SK-N-SH (cell line): Measurements from ENCODE around the gene PGM5. TPM values are rescaled to one million over a fixed set of nuclear protein-coding genes. Genes with fewer than 3 reads are reported as not detected.

ENCODE experiments used
- CTCF ChIA-PET: fragments of 300-600, 350-600 bp; formaldehyde crosslinking; extraction: SDS; loops from one replicate; lab custom pipeline; 2021; lab: Yijun Ruan, JAX
- POLR2A ChIA-PET: fragments of 350-600 bp; sonication (Branson Sonifier 250); formaldehyde crosslinking; extraction: SDS; loops from one replicate; lab custom pipeline; 2020; ENCODE audit warnings: antibody characterized with exemption, inconsistent platforms; lab: Yijun Ruan, JAX
- DNase-seq: peaks from one replicate; pipeline ENCODE4 v3.0.0; 2012
- H2AFZ ChIP-seq: fragments of 200-600 bp; sonication (generic); 2 replicates; pipeline ENCODE4 v1.8.1; 2016; ENCODE audit warnings: antibody characterized with exemption, mild to moderate bottlenecking, low read depth
- H3F3A ChIP-seq: fragments of 200-600 bp; sonication (generic); replicated peaks from 2 replicates; pipeline ENCODE3; 2016; ENCODE audit warnings: antibody characterized with exemption, mild to moderate bottlenecking; ENCODE audit not compliant: insufficient read depth
- H3K27ac ChIP-seq, 2 experiments: fragments of 200-500 bp in 1 of 2; fragments of 200-600 bp in 1 of 2; sonication (Bioruptor generic) in 1 of 2; sonication (generic), shearing (Covaris generic) in 1 of 2; 2 replicates each; pipeline versions ENCODE4 v1.5.1 to v1.6.1; 2014 to 2016; ENCODE audit warnings: low read depth in 2 of 2, inconsistent platforms in 1 of 2, low read length in 1 of 2, mild to moderate bottlenecking in 1 of 2, mixed read lengths in 1 of 2
- H3K27me3 ChIP-seq: fragments of 200-600 bp; sonication (generic), shearing (Covaris generic); 2 replicates; pipeline ENCODE4 v1.6.1; 2016; ENCODE audit warnings: mixed run types; ENCODE audit not compliant: insufficient read depth
- H3K36me3 ChIP-seq, 2 experiments: fragments of 200-500 bp in 1 of 2; fragments of 200-600 bp in 1 of 2; sonication (Bioruptor generic) in 1 of 2; sonication (generic) in 1 of 2; replicated peaks in 1 of 2; 2 replicates each; pipeline versions ENCODE3 to v1.5.1; 2014 to 2016; ENCODE audit warnings: low read length in 1 of 2, mild to moderate bottlenecking in 1 of 2; ENCODE audit not compliant: insufficient read depth in 2 of 2, control insufficient read depth in 1 of 2
- H3K4me1 ChIP-seq, 2 experiments: fragments of 200-500 bp in 1 of 2; fragments of 200-600 bp in 1 of 2; sonication (Bioruptor generic) in 1 of 2; sonication (generic), shearing (Covaris generic) in 1 of 2; 2 replicates each; pipeline versions ENCODE4 v1.5.1 to v1.6.1; 2014 to 2016; ENCODE audit warnings: low read depth in 1 of 2, low read length in 1 of 2, mixed run types in 1 of 2; ENCODE audit not compliant: insufficient read depth in 2 of 2, control insufficient read depth in 1 of 2
- H3K4me2 ChIP-seq: fragments of 200-600 bp; sonication (generic), shearing (Covaris generic); 2 replicates; pipeline ENCODE4 v1.6.1; 2017; ENCODE audit warnings: mixed run types
- H3K4me3 ChIP-seq, 2 experiments: fragments of 200-500 bp in 1 of 2; fragments of 200-600 bp in 1 of 2; sonication (Bioruptor generic) in 1 of 2; sonication (generic), shearing (Covaris generic) in 1 of 2; 2 replicates each; pipeline versions ENCODE4 v1.5.1 to v1.8.1; 2014 to 2016; ENCODE audit warnings: low read depth in 2 of 2, inconsistent platforms in 1 of 2, low read length in 1 of 2, mild to moderate bottlenecking in 1 of 2, mixed read lengths in 1 of 2, moderate library complexity in 1 of 2
- H3K79me2 ChIP-seq: fragments of 200-600 bp; sonication (generic); 2 replicates; pipeline ENCODE4 v1.8.1; 2017; ENCODE audit warnings: mild to moderate bottlenecking; ENCODE audit not compliant: insufficient read depth
- H3K9ac ChIP-seq: fragments of 200-600 bp; sonication (generic); 2 replicates; pipeline ENCODE4 v1.6.1; 2017; ENCODE audit warnings: mixed run types
- H3K9me2 ChIP-seq: fragments of 200-600 bp; sonication (generic); 2 replicates; pipeline ENCODE4 v1.6.1; 2017; ENCODE audit warnings: mixed run types
- H3K9me3 ChIP-seq: fragments of 200-600 bp; sonication (generic); 2 replicates; pipeline ENCODE4 v1.6.1; 2017; ENCODE audit warnings: mixed run types, mild to moderate bottlenecking, moderate library complexity
- H4K20me1 ChIP-seq: fragments of 200-600 bp; sonication (generic); 2 replicates; pipeline ENCODE4 v1.6.1; 2017; ENCODE audit warnings: mild to moderate bottlenecking, mixed run types; ENCODE audit not compliant: insufficient read depth
- CHD2 ChIP-seq: fragments of 150-350 bp; IDR thresholded peaks from 2 replicates; pipeline ENCODE4 v1.6.1; 2018; ENCODE audit warnings: low read length; ENCODE audit not compliant: partially characterized antibody
- ELF1 ChIP-seq: IDR thresholded peaks from 2 replicates; pipeline ENCODE4 v1.4.0; 2012
- EP300 ChIP-seq, 2 experiments: IDR thresholded peaks; 2 replicates each; pipeline versions ENCODE4 v1.4.0 to v1.6.1; 2012; ENCODE audit warnings: borderline replicate concordance in 1 of 2, low read depth in 1 of 2, low read length in 1 of 2
- FOXJ3 ChIP-seq: sonication (generic); formaldehyde crosslinking; IDR thresholded peaks from 2 replicates; pipeline ENCODE4 v1.5.1; 2020; ENCODE audit warnings: mild to moderate bottlenecking, missing genetic modification reagents
- GABPA ChIP-seq: IDR thresholded peaks from 2 replicates; pipeline ENCODE4 v1.4.0; 2012; ENCODE audit warnings: low read depth, mild to moderate bottlenecking
- GATA2 ChIP-seq: sonication (generic); formaldehyde crosslinking; IDR thresholded peaks from 2 replicates; pipeline ENCODE4 v1.5.0; 2020; ENCODE audit warnings: mild to moderate bottlenecking, missing genetic modification reagents
- MEF2A ChIP-seq: IDR thresholded peaks from 2 replicates; pipeline ENCODE4 v1.4.0; 2012; ENCODE audit warnings: low read depth, borderline replicate concordance
- MXI1 ChIP-seq: IDR thresholded peaks from 2 replicates; pipeline ENCODE4 v1.6.1; 2012; ENCODE audit warnings: mild to moderate bottlenecking, low read depth, low read length, improper control_type of control experiment
- RAD21 ChIP-seq: IDR thresholded peaks from 2 replicates; pipeline ENCODE4 v1.6.1; 2012; ENCODE audit warnings: mild to moderate bottlenecking, low read length
- RFX5 ChIP-seq: IDR thresholded peaks from 2 replicates; pipeline ENCODE4 v1.6.1; 2012; ENCODE audit warnings: mild to moderate bottlenecking, improper control_type of control experiment, low read length
- SIN3A ChIP-seq: IDR thresholded peaks from 2 replicates; pipeline ENCODE4 v1.6.1; 2012; ENCODE audit warnings: low read depth, mild to moderate bottlenecking, low read length, moderate library complexity, borderline replicate concordance
- TAF1 ChIP-seq: IDR thresholded peaks from 2 replicates; pipeline ENCODE4 v1.6.1; 2012; ENCODE audit warnings: low read depth, mild to moderate bottlenecking, low read length, moderate library complexity, borderline replicate concordance
- TEAD4 ChIP-seq: IDR thresholded peaks from 2 replicates; pipeline ENCODE4 v1.4.0; 2012; ENCODE audit warnings: mild to moderate bottlenecking, borderline replicate concordance; ENCODE audit not compliant: insufficient read depth
- WGBS: methylation state at CpG from one replicate; pipeline ENCODE4 v1.1.6; 2017; ENCODE audit warnings: low lambda C conversion rate; 5-methylcytosine and 5-hydroxymethylcytosine counted together
- polyA plus RNA-seq, 3 experiments: library from polyadenylated mRNA; depleted of rRNA; stranded (reverse); fragments of >200 nt; gene quantifications; 2 replicates each; pipeline ENCODE4 v1.2.3, GENCODE V29; 2012
- TF ChIP-seq, protein P1 (sequence below): IDR thresholded peaks from 2 replicates; pipeline ENCODE4 v1.4.0; 2012; ENCODE audit warnings: low read depth
- TF ChIP-seq, protein P2 (sequence below): IDR thresholded peaks from 2 replicates; pipeline ENCODE4; 2012
- TF ChIP-seq, protein P3 (sequence below): fragments of 150-350 bp; IDR thresholded peaks from 2 replicates; pipeline ENCODE4 v1.6.1; 2016; ENCODE audit warnings: mild to moderate bottlenecking, low read depth, low read length

Gene PGM5
- polyA plus RNA-seq, 1 of the 3 experiments (the other 2 are of a cell fraction) = not detected

DNA sequence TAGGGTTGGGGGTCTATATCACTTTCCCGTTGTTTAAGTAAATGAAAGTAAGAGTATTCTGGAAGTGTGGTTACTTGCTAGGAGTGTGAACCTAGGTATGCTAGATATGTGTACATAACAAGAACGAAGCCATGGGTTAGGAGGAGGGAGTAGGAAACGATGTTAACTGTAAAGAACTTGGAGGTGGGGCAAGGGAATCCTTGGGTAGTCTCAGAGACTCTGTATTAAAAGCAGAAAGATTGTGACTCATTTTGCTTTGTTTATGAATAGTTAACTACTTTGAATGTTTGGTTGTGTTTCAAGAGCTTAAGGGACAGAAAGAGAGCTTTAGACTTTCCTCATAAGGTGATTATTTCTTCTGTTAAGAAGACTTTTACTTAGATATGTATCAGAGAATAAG is 124.4 kb downstream of the PGM5 start:
- H3K4me2 ChIP-seq = no peak overlapping the region
- no peaks in the 10 kb centered on the region for H3F3A ChIP-seq
- TF ChIP-seq RAD21 = no peak
- TF ChIP-seq, protein P1, sequence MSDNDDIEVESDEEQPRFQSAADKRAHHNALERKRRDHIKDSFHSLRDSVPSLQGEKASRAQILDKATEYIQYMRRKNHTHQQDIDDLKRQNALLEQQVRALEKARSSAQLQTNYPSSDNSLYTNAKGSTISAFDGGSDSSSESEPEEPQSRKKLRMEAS = no peak
- TF ChIP-seq, protein P2, sequence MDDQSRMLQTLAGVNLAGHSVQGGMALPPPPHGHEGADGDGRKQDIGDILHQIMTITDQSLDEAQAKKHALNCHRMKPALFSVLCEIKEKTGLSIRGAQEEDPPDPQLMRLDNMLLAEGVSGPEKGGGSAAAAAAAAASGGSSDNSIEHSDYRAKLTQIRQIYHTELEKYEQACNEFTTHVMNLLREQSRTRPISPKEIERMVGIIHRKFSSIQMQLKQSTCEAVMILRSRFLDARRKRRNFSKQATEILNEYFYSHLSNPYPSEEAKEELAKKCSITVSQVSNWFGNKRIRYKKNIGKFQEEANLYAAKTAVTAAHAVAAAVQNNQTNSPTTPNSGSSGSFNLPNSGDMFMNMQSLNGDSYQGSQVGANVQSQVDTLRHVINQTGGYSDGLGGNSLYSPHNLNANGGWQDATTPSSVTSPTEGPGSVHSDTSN = no peak
- TF ChIP-seq, all 33 proteins: peak for 0
- DNase-seq = no peak
- Histone ChIP-seq H3K4me3 (no peak overlapping the region), H3K9me2 (no peaks in the 10 kb centered on the region), H3K79me2 (no peaks in the 10 kb centered on the region), H3K9me3 (no peaks in the 10 kb centered on the region), H3K36me3 (no peaks in the 10 kb centered on the region), H3K4me1 (no peaks in the 10 kb centered on the region), H4K20me1 (no peaks in the 10 kb centered on the region), H3K27ac (no peak overlapping the region), H3K27me3 (no peaks in the 10 kb centered on the region), H3K9ac (no peak overlapping the region), H2AFZ (no peak overlapping the region)
- ChIA-PET POLR2A (no interaction called here), CTCF (interaction anchor here (0.6 kb wide), 1 partner anchor 16 kb away, joined by 4 read pairs; no protein-coding TSS in a partner anchor)
- 2% methylated on average over 3 of the region's 3 CpGs for WGBS

DNA sequence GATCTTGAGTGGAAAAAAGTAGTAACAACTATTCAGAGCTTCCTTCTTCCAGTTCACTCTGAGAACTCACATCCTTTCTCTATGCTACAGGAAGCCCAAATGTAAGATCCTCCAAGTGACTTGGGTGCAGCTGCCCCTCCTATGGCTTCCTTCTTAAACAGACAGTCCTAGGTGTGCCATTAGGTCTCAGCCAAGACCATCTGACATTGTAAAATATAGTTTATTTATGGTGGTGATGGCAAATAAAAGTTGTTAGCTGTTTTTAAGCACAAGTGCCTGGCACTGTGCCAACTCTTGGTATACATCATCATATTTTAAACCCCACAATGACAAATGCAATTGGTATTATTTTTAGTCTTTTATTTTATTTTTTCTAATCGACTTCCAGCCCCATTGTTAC is 126.1 kb downstream of the PGM5 start:
- POLR2A ChIA-PET = no interaction called here
- Histone ChIP-seq H2AFZ (no peak overlapping the region), H3K4me1 (no peaks in the 10 kb centered on the region)
- no peak for TF ChIP-seq TAF1
- no peak for TF ChIP-seq ELF1
- TF ChIP-seq GATA2 = no peak
- TF ChIP-seq SIN3A = no peak
- TF ChIP-seq GABPA = no peak
- no peak for TF ChIP-seq MXI1
- TF ChIP-seq, protein P3, sequence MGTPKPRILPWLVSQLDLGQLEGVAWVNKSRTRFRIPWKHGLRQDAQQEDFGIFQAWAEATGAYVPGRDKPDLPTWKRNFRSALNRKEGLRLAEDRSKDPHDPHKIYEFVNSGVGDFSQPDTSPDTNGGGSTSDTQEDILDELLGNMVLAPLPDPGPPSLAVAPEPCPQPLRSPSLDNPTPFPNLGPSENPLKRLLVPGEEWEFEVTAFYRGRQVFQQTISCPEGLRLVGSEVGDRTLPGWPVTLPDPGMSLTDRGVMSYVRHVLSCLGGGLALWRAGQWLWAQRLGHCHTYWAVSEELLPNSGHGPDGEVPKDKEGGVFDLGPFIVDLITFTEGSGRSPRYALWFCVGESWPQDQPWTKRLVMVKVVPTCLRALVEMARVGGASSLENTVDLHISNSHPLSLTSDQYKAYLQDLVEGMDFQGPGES = no peak
- no peak for TF ChIP-seq EP300 (IDR thresholded peaks at IDR 0.05; ENCODE audit: borderline replicate concordance in 1 of 2, low read depth in 1 of 2, low read length in 1 of 2)
- TF ChIP-seq RFX5 = no peak
- no peak for TF ChIP-seq TEAD4
- TF ChIP-seq, protein P1 = no peak
- TF ChIP-seq MEF2A = no peak
- TF ChIP-seq CHD2 = no peak
- no peak for TF ChIP-seq FOXJ3 (CRISPR knock-in tag)
- TF ChIP-seq RAD21 = no peak
- TF ChIP-seq, all 33 proteins: peak for 0
- Histone ChIP-seq H3K36me3 (no peaks in the 10 kb centered on the region), H3K9me3 (no peaks in the 10 kb centered on the region), H3K27ac (no peak overlapping the region), H3K27me3 (no peaks in the 10 kb centered on the region), H3K4me2 (no peak overlapping the region), H3K4me3 (no peak overlapping the region), H3K9ac (no peak overlapping the region), H3F3A (no peaks in the 10 kb centered on the region), H4K20me1 (no peaks in the 10 kb centered on the region), H3K79me2 (no peaks in the 10 kb centered on the region), H3K9me2 (no peaks in the 10 kb centered on the region)
- CTCF ChIA-PET = no interaction called here
- DNase-seq = no peak
- 0% methylated on average over 1 of the region's 1 CpG for WGBS
